ENCODE data around the gene ADAM11.

DNA sequence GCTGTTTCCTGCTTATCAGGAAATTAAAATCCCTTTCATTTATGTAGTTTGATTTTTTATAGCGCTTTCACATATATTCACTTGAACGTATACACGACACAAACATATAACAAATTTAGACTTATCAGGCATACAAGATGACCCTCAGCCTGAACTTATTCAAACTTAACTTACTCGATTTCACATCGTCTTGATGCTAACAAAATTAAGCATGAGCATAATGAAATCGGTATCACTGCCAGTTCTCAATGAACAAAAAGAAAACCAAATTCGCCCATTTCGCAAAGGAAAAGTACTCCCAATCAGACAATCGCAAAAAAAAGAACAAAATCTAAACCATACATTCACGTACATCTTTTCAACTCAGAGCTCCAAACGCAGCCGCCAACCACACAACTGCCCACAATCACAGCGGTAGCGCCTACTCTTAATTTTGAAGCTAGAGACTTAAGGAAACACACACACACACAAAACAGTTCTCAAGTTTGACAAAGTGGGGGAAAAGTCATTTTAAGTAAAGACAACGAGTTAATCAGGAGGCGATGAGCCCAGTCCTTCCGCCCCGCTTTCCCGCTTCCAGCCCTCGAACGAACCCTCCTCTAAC, 70.2 kb downstream of the ADAM11 start:
- TF ChIP-seq POLR2AphosphoS5 (IDR thresholded peaks at IDR 0.05): peak in 2 of 4 donors; percentile 5 to 18
- no peak for TF ChIP-seq POLR2A (IDR thresholded peaks at IDR 0.05)
- TF ChIP-seq, protein P1, sequence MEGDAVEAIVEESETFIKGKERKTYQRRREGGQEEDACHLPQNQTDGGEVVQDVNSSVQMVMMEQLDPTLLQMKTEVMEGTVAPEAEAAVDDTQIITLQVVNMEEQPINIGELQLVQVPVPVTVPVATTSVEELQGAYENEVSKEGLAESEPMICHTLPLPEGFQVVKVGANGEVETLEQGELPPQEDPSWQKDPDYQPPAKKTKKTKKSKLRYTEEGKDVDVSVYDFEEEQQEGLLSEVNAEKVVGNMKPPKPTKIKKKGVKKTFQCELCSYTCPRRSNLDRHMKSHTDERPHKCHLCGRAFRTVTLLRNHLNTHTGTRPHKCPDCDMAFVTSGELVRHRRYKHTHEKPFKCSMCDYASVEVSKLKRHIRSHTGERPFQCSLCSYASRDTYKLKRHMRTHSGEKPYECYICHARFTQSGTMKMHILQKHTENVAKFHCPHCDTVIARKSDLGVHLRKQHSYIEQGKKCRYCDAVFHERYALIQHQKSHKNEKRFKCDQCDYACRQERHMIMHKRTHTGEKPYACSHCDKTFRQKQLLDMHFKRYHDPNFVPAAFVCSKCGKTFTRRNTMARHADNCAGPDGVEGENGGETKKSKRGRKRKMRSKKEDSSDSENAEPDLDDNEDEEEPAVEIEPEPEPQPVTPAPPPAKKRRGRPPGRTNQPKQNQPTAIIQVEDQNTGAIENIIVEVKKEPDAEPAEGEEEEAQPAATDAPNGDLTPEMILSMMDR (IDR thresholded peaks at IDR 0.05): no peak
